Measurements from ENCODE around the gene KLHDC8A.

DNA sequence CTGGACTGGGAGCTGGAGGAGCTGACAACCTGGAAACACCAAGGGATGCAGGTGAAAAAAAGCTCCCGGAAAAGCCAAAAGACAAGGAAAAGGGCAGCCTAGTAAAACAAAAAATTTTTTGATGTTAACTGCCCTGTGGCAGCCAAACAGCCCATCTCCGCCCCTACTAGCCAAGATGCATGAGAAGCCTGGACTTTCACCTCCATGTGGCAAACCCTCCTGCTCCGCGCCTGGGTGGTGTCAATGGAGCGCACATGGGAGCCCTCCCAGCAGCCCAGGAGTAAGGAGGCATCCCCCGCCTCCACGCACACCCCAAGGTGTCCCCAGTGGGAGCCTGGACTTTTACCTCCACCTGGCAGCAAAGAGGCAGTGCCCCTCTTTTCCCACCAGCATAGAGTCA is 34.7 kb upstream of the KLHDC8A start:
- TF ChIP-seq, protein P1, sequence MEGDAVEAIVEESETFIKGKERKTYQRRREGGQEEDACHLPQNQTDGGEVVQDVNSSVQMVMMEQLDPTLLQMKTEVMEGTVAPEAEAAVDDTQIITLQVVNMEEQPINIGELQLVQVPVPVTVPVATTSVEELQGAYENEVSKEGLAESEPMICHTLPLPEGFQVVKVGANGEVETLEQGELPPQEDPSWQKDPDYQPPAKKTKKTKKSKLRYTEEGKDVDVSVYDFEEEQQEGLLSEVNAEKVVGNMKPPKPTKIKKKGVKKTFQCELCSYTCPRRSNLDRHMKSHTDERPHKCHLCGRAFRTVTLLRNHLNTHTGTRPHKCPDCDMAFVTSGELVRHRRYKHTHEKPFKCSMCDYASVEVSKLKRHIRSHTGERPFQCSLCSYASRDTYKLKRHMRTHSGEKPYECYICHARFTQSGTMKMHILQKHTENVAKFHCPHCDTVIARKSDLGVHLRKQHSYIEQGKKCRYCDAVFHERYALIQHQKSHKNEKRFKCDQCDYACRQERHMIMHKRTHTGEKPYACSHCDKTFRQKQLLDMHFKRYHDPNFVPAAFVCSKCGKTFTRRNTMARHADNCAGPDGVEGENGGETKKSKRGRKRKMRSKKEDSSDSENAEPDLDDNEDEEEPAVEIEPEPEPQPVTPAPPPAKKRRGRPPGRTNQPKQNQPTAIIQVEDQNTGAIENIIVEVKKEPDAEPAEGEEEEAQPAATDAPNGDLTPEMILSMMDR (IDR thresholded peaks at IDR 0.05), result no peak
- TF ChIP-seq POLR2A (IDR thresholded peaks at IDR 0.05), result no peak
